Measurements from ENCODE around the gene USP10. TPM values are rescaled to one million over a fixed set of nuclear protein-coding genes. Genes with fewer than 3 reads are reported as not detected.
A peak's percentile ranks its signal among the peaks of the same experiment; 100 is the strongest.

The USP10 gene
- polyA plus RNA-seq, 2 of the 4 experiments (the other 2 are of a cell fraction), result 61.5 to 93.5 TPM

GRCh38 chr16:84785843-84786581 lies 86.2 kb downstream of the USP10 start:
- TF ChIP-seq RNF2 (IDR thresholded peaks at IDR 0.05; ENCODE audit: borderline replicate concordance, low read depth) (no peak), EHMT2 (IDR thresholded peaks at IDR 0.05; ENCODE audit: low read depth) (no peak), HOXA7 (CRISPR knock-in tag; IDR thresholded peaks at IDR 0.05) (no peak), MAX (IDR thresholded peaks at IDR 0.05) (no peak), NFE2L2 (conservative IDR thresholded peaks at IDR 0.05; ENCODE audit: low read length) (no peak), JUNB (IDR thresholded peaks at IDR 0.05) (no peak), NPAS2 (CRISPR knock-in tag; IDR thresholded peaks at IDR 0.05; ENCODE audit: borderline replicate concordance) (no peak)
- DNase-seq (ENCODE audit: low read depth in 1 of 2, low spot score in 1 of 2), result no peak
- Histone ChIP-seq H3K4me3 (no peak overlapping the region), H3K4me1 (no peaks in the 10 kb centered on the region), H3K27ac (0 out of 6 replicates have a peak overlapping the region, but pooled peaks of 1 of the 2 experiments have one; percentile 27), H3K9me3 (no peaks in the 10 kb centered on the region), H3K4me2 (no peak overlapping the region)
- no peak for FAIRE-seq
- ChIA-PET POLR2A (no interaction called here), CTCF (interaction anchor here (0.7 to 1.7 kb wide), 5 partner anchors 17 to 186 kb away, joined by 3 to 7 read pairs (median 4); no protein-coding TSS in a partner anchor)
- no peak for ATAC-seq
- 87% methylated on average over 11 of the region's 11 CpGs for WGBS (ENCODE audit: missing lambda C conversion rate)

- Histone ChIP-seq H3K4me1 (no peaks in the 10 kb centered on the region), H3K4me2 (no peak overlapping the region), H3K4me3 (no peak overlapping the region), H3K9me3 (no peaks in the 10 kb centered on the region), H3K27ac (no peak overlapping the region)
- ATAC-seq, result peak in 1 of 2 experiments; percentile 18; a peak in 3 of 6 replicates
- ChIA-PET CTCF (interaction anchor here (0.7 kb wide), 2 partner anchors 50 to 185 kb away, joined by 3 to 4 read pairs; no protein-coding TSS in a partner anchor), POLR2A (no interaction called here)
- TF ChIP-seq MAX (IDR thresholded peaks at IDR 0.05), result no peak
- no peak for TF ChIP-seq ZFP36 (IDR thresholded peaks at IDR 0.05; ENCODE audit: borderline replicate concordance, partially characterized antibody)
- TF ChIP-seq RAD21 (conservative IDR thresholded peaks at IDR 0.05 in 1 of 2, IDR thresholded peaks at IDR 0.05 in 1 of 2), result no peak
- no peak for TF ChIP-seq MAFK (IDR thresholded peaks at IDR 0.05; ENCODE audit: partially characterized antibody)
- no peak for TF ChIP-seq NFE2L2 (conservative IDR thresholded peaks at IDR 0.05; ENCODE audit: low read length)
- TF ChIP-seq, protein P1, sequence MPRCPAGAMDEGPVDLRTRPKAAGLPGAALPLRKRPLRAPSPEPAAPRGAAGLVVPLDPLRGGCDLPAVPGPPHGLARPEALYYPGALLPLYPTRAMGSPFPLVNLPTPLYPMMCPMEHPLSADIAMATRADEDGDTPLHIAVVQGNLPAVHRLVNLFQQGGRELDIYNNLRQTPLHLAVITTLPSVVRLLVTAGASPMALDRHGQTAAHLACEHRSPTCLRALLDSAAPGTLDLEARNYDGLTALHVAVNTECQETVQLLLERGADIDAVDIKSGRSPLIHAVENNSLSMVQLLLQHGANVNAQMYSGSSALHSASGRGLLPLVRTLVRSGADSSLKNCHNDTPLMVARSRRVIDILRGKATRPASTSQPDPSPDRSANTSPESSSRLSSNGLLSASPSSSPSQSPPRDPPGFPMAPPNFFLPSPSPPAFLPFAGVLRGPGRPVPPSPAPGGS (IDR thresholded peaks at IDR 0.05), result no peak
- TF ChIP-seq RCOR1 (IDR thresholded peaks at IDR 0.05; ENCODE audit: low read depth, low read length), result no peak
- no peak for TF ChIP-seq CEBPB (IDR thresholded peaks at IDR 0.05)
- TF ChIP-seq RNF2 (IDR thresholded peaks at IDR 0.05; ENCODE audit: borderline replicate concordance, low read depth), result no peak
- no peak for TF ChIP-seq TFCP2L1 (CRISPR knock-in tag; IDR thresholded peaks at IDR 0.05)
- no peak for TF ChIP-seq RFX5 (IDR thresholded peaks at IDR 0.05)
- no peak for TF ChIP-seq NR3C1 (IDR thresholded peaks at IDR 0.05)
- TF ChIP-seq, protein P2, sequence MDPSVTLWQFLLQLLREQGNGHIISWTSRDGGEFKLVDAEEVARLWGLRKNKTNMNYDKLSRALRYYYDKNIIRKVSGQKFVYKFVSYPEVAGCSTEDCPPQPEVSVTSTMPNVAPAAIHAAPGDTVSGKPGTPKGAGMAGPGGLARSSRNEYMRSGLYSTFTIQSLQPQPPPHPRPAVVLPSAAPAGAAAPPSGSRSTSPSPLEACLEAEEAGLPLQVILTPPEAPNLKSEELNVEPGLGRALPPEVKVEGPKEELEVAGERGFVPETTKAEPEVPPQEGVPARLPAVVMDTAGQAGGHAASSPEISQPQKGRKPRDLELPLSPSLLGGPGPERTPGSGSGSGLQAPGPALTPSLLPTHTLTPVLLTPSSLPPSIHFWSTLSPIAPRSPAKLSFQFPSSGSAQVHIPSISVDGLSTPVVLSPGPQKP (IDR thresholded peaks at IDR 0.05; ENCODE audit: low read depth, low read length), result no peak
- no peak for TF ChIP-seq POLR2A (IDR thresholded peaks at IDR 0.05; ENCODE audit: low read length)
- no peak for TF ChIP-seq CHD2 (IDR thresholded peaks at IDR 0.05; ENCODE audit: low read length, partially characterized antibody)
- no peak for TF ChIP-seq EHF (CRISPR knock-in tag; IDR thresholded peaks at IDR 0.05)
- TF ChIP-seq KDM1A (IDR thresholded peaks at IDR 0.05; ENCODE audit: low read depth), result no peak
- TF ChIP-seq HOXA7 (CRISPR knock-in tag; IDR thresholded peaks at IDR 0.05), result no peak
- no peak for TF ChIP-seq REST (IDR thresholded peaks at IDR 0.05)
- TF ChIP-seq ESRRA (IDR thresholded peaks at IDR 0.05; ENCODE audit: borderline replicate concordance, low read length), result no peak
- 88% methylated on average over 9 of the region's 13 CpGs for WGBS (ENCODE audit: missing lambda C conversion rate)
- no peak for DNase-seq (ENCODE audit: low read depth in 1 of 2, low spot score in 1 of 2)
- FAIRE-seq, result no peak
Observed at GRCh38 chr16:84786605-84787262, 86.9 kb downstream of the USP10 start.

Measured in A549 (cell line).